ENCODE data around the gene FMN1.

DNA sequence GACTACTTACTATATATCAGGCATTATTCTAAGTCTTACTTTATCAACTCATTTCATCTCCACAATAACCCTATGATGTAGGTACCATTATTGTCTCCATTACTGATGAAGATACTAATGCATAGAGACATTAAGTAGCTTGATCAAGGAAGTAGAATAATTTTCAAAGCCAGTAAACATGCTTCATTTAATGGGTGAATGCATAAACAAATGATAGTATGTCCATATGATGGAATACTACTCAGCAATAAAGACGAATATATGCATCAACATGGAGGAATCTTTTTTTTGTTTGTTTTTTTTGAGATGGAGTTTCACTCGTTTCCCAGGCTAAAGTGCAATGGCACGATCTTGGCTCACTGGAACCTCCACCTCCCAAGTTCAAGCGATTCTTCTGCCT, 184.9 kb downstream of the FMN1 start:
- no peak for TF ChIP-seq POLR2AphosphoS5 (IDR thresholded peaks at IDR 0.05; ENCODE audit: low read depth, low read length)
- no peak for TF ChIP-seq POLR2A (IDR thresholded peaks at IDR 0.05; ENCODE audit: low read depth, low read length)
- no peak for TF ChIP-seq TAF1 (IDR thresholded peaks at IDR 0.05; ENCODE audit: borderline replicate concordance, low read depth, low read length)

All from GM12892 (cell line).